HG03066 (cell line): Measurements from ENCODE around the gene GPR39.
"Not testable (repeated sequence)": the region's sequence is repeated elsewhere in the genome, so short reads cannot be mapped to it uniquely, and the experiment has no call there.

Experiments used
- ATAC-seq: cut with Tn5 transposase; IDR thresholded peaks from one replicate; pipeline ENCODE4 v1.9.1; 2021; ENCODE audit warnings: low read depth; ENCODE audit not compliant: unreplicated experiment

GPR39 gene

DNA sequence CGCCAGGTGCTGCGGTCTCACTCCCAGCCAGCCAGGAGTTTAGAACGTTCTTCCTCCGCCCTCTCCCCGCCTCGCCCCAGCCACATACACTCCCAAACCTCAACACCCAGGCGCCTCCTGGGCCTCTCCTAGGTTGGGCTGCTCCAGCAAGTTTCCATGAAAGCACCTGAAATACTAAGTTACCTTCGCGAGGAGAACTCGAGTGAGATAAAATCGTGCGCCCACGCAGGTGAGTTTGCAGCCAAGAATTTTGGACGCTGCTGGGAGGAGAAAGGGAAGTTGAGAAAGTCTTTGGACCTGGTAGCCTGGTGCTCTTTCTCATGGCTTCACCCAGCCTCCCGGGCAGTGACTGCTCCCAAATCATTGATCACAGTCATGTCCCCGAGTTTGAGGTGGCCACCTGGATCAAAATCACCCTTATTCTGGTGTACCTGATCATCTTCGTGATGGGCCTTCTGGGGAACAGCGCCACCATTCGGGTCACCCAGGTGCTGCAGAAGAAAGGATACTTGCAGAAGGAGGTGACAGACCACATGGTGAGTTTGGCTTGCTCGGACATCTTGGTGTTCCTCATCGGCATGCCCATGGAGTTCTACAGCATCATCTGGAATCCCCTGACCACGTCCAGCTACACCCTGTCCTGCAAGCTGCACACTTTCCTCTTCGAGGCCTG is at the start of gene GPR39:
GPR39 (plus strand) TSS at position 83 of the 673 bp plus-strand sequence.
- no peak for ATAC-seq

DNA sequence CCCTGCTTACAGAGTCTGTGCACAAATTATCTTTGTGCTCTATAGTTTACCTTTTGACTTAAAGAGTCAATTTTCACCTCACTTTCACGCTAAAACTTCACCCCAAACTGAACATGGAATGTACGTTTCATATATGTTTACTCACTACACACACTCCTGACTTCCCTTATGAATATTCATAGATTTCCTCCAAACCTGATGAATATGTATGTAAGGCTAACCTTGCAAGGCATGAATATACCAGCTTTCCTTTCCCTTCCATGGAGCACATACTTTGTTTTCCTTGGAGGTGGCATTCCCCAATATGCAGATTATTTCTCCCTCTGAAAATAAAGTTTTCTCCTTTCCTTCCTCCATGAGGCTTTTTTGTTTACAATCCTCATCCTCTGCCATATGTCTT is 48.4 kb upstream of the GPR39 start:
- ATAC-seq: no peak

DNA sequence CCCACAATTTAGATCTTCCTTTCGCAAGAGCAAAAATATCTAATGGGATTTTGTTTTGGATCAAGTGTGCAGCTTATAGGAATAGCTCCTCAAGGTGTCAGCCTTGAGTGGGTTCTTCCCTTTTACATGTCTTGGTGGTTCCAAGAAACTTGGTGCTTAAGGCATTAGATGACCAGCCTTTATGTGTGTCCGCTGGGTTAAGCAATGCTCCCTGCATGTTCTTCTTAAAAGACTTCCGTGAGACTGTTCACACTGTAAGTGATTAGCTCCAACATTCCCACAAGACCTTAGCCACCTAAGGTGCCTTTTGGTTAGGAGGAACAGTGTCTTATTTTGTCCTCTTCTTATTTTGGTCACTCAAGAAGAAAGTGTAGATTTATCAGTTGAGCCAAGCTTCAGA is 44.3 kb upstream of the GPR39 start:
- ATAC-seq: no peak

DNA sequence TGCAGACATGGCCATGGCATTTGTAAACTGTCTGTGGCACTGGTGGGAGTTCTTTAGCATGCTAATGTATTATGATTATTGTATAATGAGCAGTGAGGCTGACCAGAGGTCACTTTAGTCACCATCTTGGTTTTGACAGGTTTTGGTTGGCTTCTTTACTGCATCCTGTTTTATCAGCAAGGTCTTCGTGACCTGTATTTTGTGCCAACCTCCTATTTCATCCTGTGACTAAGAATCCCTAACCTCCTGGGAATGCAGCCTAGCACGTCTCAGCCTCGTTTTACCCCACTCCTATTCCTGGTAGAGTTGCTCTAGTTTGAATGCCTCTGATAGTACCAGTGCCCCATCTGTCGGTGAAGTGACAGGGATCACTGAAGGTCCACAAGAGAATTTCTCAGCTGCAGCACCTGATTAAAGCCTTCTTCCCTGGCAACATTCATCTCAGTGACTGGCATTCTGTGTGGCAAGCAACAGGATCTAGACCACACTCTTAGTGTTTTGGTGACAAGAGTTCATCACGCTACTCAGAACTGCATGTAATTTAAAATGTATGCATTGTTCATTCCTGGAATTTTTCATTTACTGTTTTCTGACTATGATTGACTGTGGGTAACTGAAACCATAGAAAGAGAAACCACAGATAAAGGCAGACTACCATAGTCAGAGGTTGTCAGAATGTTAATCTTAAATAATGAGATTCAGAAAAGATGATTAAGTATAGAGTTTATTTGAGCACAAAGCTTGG is 43.0 kb upstream of the GPR39 start:
- ATAC-seq: no peak

- no peak for ATAC-seq
These were observed 42.5 kb upstream of the GPR39 start for GRCh38 chr2:132374151-132374550.

- no peak for ATAC-seq
These were observed 42.1 kb upstream of the GPR39 start for GRCh38 chr2:132374551-132374950.

DNA sequence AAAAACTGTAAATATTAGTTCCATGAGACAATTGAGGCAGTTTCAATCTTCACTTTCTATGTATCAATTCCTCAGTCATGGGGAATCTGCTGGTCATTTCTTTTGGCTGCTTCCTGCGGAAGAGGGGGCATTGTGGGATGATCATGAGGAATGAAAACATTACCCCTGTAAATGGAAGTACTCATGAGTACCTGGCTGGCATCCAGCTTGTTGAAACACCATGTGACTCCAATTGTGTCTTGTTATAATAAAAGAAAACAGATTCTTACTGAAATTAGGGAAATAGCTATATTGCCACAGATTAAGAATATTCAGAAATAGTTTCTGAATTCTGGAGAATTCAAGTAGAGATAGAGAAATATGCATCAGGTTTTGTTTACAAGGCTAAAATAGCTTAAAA is 41.6 kb upstream of the GPR39 start:
- no peak for ATAC-seq

GRCh38 chr2:132381376-132381775 is 35.2 kb upstream of the GPR39 start:
- ATAC-seq: no peak

GRCh38 chr2:132383956-132384355 is 32.6 kb upstream of the GPR39 start:
- ATAC-seq: no peak

DNA sequence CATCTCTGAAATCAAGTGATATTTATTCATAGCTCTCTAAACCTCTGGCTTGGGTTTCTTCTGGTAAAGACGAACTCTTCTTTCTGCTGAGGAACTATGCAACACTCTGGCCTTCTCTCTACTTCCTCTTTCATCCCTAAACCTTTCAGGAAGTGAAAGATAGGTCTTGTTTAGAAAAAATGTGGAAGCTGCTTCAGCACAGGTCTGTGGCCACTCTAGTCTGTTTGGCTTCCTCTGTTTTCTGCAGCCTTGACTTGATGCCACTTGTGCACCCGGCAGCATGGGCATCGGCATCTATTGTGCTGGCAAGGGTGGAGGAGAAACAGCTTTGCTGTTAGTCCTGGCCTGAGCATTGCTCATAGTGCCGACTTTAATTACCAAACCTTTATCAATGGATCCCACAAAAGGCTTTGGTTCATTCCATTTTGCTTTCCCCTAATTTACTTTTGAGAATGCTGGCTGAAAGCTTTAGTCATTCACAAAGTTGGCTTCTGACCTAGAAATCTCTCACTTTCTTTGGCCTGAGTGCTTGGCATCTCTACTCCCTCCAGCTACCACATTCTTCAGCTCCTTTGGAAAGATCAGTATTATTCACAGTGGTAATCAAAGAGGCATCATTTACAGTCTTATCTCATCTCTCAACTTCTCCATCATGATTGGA is 32.0 kb upstream of the GPR39 start:
- ATAC-seq: no peak

- ATAC-seq: no peak
These were observed 29.5 kb upstream of the GPR39 start for GRCh38 chr2:132387126-132387525.

- no peak for ATAC-seq
These were observed 26.5 kb upstream of the GPR39 start for GRCh38 chr2:132390076-132390475.

- ATAC-seq: no peak
These were observed 25.2 kb upstream of the GPR39 start for GRCh38 chr2:132391378-132391777.

DNA sequence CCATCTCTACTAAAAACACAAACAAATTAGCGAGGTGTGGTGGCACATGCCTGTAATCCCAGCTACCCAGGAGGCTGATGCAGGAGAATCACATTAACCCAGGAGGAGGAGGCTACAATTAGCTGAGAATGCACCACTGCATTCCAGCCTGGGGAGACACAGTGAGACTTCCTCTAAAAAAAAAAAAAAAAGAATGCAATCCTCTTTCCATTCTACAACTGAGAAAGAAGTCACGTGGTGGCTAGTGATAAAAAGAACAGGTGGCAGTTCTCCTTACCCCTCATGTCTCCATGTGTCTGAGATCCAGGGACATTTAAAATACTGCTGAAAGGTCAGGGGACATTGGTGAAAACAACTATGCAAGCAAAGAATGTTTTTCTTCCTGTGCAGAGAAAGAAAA is 24.4 kb upstream of the GPR39 start:
- no peak for ATAC-seq

GRCh38 chr2:132392879-132393278 is 23.7 kb upstream of the GPR39 start:
- ATAC-seq: no peak

DNA sequence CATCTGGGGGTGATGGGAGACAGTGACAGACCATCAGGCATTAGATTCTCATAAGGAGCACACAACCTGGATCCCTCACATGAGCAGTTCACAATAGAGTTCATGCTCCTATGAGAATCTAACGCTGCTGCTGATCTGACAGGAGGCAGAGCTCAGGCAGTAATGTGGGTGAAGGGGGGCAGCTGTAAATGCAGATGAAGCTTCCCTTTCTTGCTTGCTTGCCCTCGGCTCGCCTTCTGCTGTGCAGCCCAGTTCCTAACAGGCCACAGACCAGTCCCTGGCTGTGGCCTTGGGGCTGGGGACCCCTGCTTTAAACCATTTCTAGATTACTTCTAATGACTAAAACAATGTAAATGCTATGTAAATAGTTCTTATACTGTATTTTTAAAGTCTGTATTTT is 19.6 kb upstream of the GPR39 start:
- not testable (repeated sequence) for ATAC-seq

DNA sequence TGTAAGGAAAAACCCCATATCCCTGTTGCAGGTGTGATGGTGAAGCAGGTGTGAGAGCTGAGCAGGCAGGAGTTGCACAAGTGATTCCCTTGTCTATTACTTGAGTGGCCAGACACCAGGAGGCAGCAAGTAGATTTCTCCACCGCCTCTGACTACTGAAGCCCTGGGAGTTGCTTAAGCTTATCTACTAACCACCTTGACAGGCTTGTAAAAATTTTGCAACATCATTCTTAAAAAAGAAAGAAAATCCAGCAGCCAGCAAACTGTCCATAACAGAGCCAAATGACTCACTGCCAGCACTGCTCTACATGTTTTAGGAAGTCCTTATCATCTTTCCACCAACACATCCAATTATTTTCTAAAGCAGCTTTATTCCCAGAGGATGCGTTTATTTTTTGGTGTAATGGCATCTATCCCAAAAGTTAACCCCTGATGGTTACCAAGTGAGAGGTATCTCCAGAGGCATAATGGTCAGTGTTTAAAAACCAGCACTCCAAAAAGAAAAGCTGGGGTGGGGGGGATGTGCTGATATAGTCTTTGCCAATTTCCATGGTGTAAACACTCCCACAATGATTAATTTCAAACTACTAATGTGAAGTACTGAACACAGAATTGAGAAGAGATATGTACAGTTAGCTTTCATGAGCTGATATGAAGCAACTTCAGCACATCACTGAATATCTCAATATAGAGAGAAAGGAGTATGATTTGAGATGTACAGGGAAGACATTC is 16.3 kb upstream of the GPR39 start:
- no peak for ATAC-seq

DNA sequence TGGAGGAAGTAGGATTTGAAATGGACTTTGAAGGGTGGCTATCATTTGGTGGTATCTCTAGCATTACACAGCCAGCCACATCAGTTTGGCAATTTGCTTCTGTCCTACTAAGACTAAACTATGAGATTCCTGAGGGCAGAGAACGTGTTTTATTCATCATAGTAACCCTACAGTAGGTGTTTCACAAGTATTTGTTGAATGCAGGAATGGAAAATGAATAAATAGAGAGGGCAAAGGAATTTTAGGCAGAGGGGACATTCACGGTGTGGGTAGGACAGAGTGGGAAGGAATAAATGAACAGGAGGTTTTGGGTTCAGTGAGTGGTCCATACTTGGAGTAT is 15.7 kb upstream of the GPR39 start:
- ATAC-seq: no peak

DNA sequence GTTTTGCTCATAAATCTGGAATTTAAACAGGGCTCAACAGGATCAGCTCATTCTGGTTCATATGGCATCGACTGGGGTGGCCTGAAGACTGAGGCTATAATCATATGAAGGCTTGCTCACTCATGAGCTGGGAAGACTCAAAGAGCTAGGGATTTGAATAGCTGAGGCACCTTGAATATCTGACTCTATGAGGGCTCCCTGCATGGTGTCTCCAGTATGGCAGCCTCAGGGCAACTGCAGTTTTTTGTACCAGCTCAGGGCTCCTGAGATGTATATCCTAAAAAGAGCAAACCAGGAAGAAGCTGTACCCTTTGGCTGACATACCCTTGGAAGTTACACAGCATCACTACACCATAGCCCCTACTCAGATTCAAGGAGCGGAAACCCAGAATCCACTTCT is 15.3 kb upstream of the GPR39 start:
- no peak for ATAC-seq

DNA sequence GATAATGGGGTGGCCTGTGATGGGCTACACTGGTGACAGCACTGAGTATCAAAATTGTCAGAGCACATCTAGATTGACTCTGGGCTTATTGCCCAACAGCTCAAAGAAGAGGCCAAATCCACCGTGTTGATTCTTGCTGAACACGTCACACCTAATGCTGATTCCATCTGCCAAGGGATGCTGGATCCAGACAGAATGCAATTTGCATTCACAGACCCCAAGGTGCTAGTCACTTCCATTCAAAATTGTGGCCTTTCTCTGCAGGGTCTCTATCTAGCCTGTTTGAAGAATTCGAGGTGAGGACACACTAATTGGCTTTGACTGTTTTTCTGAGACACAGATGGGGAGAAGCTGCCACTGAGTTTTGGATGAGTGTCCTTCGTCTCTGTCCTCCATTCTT is 13.5 kb upstream of the GPR39 start:
- no peak for ATAC-seq

- ATAC-seq: no peak
These were observed 12.5 kb upstream of the GPR39 start for GRCh38 chr2:132404056-132404455.
